Bronchial epithelial cell (primary cell): ENCODE measurements around the gene ACTR1A. TPM values are rescaled to one million over a fixed set of nuclear protein-coding genes. Genes with fewer than 3 reads are reported as not detected.

Source experiments
- DNase-seq: peaks from one replicate; pipeline ENCODE4 v3.0.0-alpha.2; 2010; ENCODE audit warnings: low read depth
- FAIRE-seq: peaks from 2 replicates; lab custom pipeline; 2011; peaks lifted over from hg19 to GRCh38; lab: Jason Lieb, UNC
- H3K27me3 ChIP-seq: 2 replicates; pipeline ENCODE4 v1.5.1; 2011; ENCODE audit warnings: low read length; ENCODE audit not compliant: control insufficient read depth, insufficient read depth
- H3K36me3 ChIP-seq: 2 replicates; pipeline ENCODE4 v1.5.1; 2011; ENCODE audit warnings: low read length; ENCODE audit not compliant: control insufficient read depth, insufficient read depth
- H3K4me3 ChIP-seq: 2 replicates; pipeline ENCODE4 v1.5.1; 2011; ENCODE audit warnings: mild to moderate bottlenecking, low read depth, low read length, control low read depth
- CTCF ChIP-seq: IDR thresholded peaks from 2 replicates; pipeline ENCODE4 v1.5.1; 2011; ENCODE audit warnings: mild to moderate bottlenecking, moderate library complexity, low read length, control low read depth, inconsistent platforms; ENCODE audit not compliant: insufficient read depth, severe bottlenecking
- total RNA-seq: library from RNA; depleted of rRNA; stranded (reverse); fragments of >200 nt; gene quantifications from 2 replicates; pipeline ENCODE4 v1.2.1, GENCODE V29; 2014

The ACTR1A gene
- total RNA-seq, 1 donor from 2014 or later: 53.2 TPM

- peaks cover 1% of the 10 kb centered on the region for H3K36me3 ChIP-seq
- TF ChIP-seq CTCF: no peak
- no peak for FAIRE-seq
- DNase-seq: peak; percentile 84
- peak overlapping the region; percentile 60 for H3K4me3 ChIP-seq
- no peaks in the 10 kb centered on the region for H3K27me3 ChIP-seq
Measured at GRCh38 chr10:102449321-102450123, 53.0 kb downstream of the ACTR1A start.

GRCh38 chr10:102444851-102445250, 57.7 kb downstream of the ACTR1A start:
- peak; percentile 8 for DNase-seq
- no peak overlapping the region for H3K4me3 ChIP-seq
- no peak for FAIRE-seq
- H3K27me3 ChIP-seq: no peaks in the 10 kb centered on the region
- TF ChIP-seq CTCF: no peak
- H3K36me3 ChIP-seq: no peaks in the 10 kb centered on the region

- Histone ChIP-seq H3K27me3 (no peaks in the 10 kb centered on the region), H3K4me3 (no peak overlapping the region)
- no peak for DNase-seq
Measured at GRCh38 chr10:102438374-102438773, 64.1 kb downstream of the ACTR1A start.

GRCh38 chr10:102437515-102437914, 65.0 kb downstream of the ACTR1A start:
- FAIRE-seq (no peak), DNase-seq (no peak)
- no peaks in the 10 kb centered on the region for H3K36me3 ChIP-seq
- no peak overlapping the region for H3K4me3 ChIP-seq
- no peak for TF ChIP-seq CTCF
- no peaks in the 10 kb centered on the region for H3K27me3 ChIP-seq

More at GRCh38 chr10:102438374-102438773, 64.1 kb downstream of the ACTR1A start:
- TF ChIP-seq CTCF: no peak
- no peaks in the 10 kb centered on the region for H3K36me3 ChIP-seq
- no peak for FAIRE-seq

- no peaks in the 10 kb centered on the region for H3K27me3 ChIP-seq
- FAIRE-seq (no peak), DNase-seq (no peak)
- no peaks in the 10 kb centered on the region for H3K36me3 ChIP-seq
- no peak for TF ChIP-seq CTCF
- H3K4me3 ChIP-seq: no peak overlapping the region
Measured at GRCh38 chr10:102436312-102436711, 66.2 kb downstream of the ACTR1A start.
